HG03066 (cell line): Measurements from ENCODE around the gene ROPN1.
"Not testable (repeated sequence)": the region's sequence is repeated elsewhere in the genome, so short reads cannot be mapped to it uniquely, and the experiment has no call there.

Source experiments
- ATAC-seq: cut with Tn5 transposase; IDR thresholded peaks from one replicate; pipeline ENCODE4 v1.9.1; 2021; ENCODE audit warnings: low read depth; ENCODE audit not compliant: unreplicated experiment

Gene ROPN1

DNA sequence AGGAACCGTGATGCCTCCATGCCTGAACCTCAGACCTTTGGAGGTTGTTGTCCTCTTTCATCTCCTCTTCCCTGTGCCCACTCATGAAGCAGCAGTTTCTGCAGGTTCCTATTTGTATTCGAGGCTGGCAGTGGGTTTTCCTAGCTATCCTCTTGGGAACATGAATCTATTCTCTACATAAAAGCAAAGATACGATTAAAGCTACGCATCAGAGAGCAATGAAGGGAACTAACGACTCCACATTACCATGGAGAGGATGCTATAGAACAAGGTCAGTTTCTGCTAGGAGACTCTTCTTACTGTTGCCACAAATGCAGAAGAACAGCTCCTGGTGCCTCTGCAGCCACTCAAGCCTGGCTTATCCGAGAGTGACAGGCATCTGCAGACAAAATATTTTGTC, 9.4 kb upstream of the ROPN1 start:
- ATAC-seq: not testable (repeated sequence)

- no peak for ATAC-seq
Observed at GRCh38 chr3:123997543-123997942, 5.6 kb upstream of the ROPN1 start.

DNA sequence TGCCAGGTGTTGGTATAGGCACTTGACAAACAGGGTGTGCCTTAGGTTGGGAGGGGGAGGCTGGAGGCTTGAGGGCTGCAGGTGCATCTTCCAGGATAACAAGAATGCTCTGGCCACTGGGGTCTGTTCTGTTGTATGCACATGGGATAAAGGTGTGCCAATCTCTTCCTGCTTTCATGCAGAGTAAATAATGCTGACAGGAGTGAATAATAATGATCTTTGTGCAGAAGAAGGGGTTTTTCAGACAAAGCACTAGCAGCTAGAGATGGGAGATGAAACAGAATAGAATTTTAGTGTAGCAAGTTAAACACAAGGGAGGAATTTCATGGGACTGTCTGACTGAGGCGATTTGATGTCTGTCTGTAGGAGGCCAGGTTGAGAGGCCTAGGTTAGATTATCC, 1.9 kb upstream of the ROPN1 start:
- ATAC-seq: no peak

- no peak for ATAC-seq
Observed at GRCh38 chr3:123986427-123986826, 5.5 kb downstream of the ROPN1 start.

- ATAC-seq: no peak
Observed at GRCh38 chr3:123984957-123985356, 7.0 kb downstream of the ROPN1 start.

DNA sequence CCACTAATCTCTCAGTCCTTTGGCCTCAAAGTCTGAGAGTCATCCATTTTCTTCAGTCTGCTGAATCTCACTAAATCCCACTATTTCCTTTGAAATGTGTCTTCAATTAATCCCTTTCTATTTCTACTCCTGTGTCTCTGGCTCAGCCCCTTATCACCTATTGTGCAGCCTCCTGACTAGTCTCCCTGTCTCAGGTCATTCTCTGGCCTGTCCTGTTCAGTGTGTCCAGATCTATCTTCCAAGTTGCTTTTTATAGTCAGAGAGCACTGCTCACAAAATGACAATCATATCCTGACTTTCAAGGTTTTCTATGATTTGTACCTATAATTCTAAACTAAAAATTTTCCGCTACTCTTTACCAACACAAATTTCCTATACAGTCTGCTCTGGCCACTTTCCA, 7.6 kb downstream of the ROPN1 start:
- no peak for ATAC-seq

DNA sequence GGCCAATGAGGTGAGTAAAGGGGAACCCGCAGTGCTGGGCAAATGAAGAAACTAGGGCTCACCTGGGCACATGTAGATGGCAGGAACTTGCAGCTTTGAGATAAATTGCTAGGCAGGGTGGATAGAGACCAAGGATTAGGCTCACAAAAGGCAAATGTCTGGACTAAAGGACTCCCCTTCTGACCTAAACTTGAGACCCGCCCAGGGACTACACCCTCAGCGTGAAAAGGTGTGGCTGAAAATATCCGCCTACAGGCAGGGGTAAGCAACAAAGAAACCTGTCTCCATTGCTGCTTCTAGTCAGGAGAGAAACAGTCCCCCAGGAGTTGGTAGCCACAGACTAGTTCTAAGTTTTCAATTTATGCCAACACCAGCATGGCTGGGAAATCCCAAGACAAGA, 10.6 kb downstream of the ROPN1 start:
- ATAC-seq: not testable (repeated sequence)

DNA sequence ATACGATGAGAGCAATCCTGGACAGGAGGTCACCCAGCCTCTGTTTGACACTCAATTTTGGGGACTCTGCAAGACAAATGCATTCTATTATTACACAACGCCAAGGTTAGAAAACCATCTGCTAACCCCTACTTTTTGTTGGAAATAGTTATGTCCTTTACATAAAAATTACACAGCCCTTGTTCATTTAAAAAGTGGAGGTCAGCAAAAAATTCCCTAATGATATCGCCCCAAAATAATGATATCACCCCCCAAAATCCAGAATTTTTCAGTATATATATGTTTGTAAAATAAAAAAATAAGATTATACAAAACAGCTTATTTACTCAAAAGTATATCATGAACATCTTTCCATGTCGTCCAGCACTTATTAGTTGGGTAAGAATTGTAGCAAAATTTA, 11.4 kb downstream of the ROPN1 start:
- ATAC-seq: no peak

- ATAC-seq: not testable (repeated sequence)
Observed at GRCh38 chr3:123979525-123980501, 12.1 kb downstream of the ROPN1 start.

- ATAC-seq: not testable (repeated sequence)
Observed at GRCh38 chr3:123976904-123977303, 15.0 kb downstream of the ROPN1 start.

DNA sequence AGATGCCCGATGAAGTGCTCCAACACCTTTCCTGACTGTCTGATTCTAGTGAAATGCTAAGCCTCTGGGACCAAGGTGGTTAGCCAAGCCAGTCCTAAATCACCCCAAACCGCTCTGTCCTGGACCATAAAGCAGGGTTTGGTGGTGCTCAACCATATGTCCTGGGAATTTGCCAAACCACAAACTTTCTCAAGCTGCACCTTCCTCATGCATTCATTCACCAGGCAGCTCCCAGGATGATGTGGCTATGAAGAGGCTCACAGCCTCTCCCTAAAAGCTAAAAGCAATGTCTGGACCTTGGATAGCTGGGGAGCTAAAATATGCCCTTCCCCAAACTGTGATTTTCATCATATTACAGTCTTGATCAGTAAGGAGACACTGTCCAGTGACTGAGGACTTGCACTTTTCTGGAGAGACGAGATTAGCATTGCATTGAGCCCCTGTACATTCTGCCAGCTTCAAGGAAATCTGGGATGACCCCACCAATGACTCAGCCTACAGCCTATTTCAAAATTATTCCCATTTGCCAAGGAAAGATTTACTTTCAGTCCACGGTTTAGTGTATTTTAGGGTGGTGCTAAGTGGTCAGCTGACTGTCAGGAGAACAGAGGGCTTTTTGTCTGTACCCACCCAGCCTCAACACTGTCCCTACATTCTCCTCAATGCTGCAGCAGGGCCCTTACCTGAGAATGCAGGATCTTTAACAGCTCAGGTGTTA, 15.6 kb downstream of the ROPN1 start:
- ATAC-seq: not testable (repeated sequence)

DNA sequence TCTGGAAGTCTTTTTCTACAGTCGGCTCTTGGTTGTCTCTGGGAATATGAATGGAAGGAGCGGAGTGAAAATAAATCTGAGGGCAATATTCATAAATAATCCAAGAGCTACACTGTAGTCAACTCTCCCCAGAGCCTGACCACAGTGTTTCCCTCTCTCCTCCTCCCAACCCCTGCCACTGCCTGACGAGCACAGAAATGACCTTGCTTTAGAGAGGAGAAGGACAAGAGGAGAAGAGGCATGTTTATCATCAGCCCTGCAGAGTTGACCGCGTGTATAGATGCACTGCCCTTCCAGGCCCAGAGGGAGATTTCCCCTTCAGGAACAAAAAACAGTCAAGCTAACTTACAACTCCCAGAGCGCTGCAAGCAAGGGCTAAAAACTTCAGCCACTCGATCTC, 16.9 kb downstream of the ROPN1 start:
- not testable (repeated sequence) for ATAC-seq

DNA sequence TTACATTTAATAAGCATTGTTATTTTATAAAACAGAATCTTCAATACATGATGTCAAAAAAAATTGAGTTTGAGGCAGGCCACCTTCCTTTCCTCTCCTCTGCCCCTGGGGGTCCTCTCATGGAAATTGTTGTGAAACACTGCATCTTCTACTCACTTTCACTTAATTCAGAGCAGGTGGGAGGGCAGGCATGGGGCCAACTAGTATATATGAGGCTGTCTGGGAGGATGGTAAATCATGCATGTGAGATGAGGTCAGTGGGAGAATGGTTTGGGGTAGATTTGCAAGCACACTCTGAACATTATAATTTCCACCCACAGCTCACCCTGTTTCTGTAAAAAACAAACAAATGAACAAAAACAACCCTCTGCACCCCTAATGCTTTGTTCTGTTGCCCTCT, 20.5 kb downstream of the ROPN1 start:
- no peak for ATAC-seq

DNA sequence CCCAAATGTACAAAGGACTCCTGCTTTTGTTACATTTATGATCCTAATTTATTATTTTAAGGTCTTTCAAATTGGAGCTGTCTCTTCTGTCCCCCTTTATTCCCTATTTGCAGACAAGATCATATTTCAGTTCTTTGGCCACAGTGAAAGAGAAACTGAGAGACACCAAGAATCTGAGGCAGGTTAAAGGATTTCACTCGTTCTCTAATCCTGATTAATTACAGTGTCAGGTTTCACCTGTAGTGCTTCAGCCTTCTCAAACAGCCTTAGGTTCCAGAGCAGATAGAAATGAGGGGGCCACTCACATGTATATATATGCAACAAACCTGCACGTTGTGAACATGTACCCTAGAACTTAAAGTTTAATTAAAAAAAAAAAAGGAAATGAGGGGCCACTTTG, 24.7 kb downstream of the ROPN1 start:
- ATAC-seq: not testable (repeated sequence)

DNA sequence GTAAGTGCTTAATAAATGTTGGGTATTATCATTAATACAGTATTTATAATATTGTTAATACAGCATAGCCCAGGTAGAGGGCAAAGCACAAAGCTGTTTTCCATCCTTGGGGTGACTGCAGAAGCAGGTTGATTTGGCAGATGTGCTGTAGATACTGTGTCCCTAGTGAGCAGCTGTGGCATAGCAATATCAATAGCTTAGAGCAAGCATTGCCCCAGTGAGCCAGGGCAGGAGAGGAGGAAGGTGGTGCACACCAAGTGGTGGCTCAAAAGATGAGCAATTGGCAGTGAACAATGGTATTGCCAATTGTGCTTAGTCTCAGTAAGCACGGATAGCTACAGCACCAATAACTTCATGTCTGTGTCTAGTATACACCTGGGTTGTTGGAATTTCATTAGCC, 25.1 kb downstream of the ROPN1 start:
- ATAC-seq: not testable (repeated sequence)

DNA sequence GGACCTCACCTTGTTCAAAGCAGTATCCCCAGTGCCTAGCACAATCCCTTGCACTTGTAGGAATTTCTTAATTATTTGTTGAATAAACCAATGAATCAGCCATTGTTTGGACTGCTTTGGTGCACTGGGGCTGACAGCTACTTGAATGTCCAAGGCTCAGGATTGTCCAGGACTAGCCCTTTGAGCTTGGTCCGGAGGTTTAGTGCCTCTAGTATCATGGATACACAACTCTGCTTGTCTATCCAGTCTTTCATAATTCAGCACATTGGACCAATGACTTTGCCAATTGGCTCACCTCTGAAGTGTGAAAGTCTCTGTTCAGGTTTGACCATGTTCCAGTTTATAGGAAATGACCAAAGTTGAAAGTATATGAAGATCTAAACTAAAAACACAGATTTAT, 27.1 kb downstream of the ROPN1 start:
- ATAC-seq: not testable (repeated sequence)

GRCh38 chr3:123961508-123961856, 30.4 kb downstream of the ROPN1 start:
- no peak for ATAC-seq

- peak; percentile 87 for ATAC-seq
Observed at GRCh38 chr3:123960781-123961507, 31.0 kb downstream of the ROPN1 start, which contains the start of gene CCDC14. Gene CCDC14 (minus strand): TSS chr3:123961229. CDS start chr3:123961173, 56 bp downstream.

DNA sequence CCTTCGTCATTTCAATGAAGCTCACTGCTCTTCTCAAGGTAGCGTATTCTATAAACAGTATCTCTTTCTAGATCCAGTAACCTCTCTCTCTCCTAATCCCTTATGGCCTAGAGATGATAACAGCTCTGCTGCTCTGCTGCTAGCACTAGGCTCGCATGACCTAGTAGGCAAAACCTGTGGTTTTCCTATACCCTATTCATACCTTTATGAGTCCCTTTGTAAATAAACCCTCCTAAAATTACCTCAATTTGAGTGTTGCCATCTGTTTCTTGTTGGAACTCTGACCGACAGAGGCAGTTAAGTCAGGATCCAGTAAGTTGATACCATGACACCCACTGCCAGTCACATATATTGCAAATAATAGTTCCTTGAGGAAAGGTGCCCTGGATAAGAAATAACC, 38.2 kb downstream of the ROPN1 start:
- no peak for ATAC-seq

DNA sequence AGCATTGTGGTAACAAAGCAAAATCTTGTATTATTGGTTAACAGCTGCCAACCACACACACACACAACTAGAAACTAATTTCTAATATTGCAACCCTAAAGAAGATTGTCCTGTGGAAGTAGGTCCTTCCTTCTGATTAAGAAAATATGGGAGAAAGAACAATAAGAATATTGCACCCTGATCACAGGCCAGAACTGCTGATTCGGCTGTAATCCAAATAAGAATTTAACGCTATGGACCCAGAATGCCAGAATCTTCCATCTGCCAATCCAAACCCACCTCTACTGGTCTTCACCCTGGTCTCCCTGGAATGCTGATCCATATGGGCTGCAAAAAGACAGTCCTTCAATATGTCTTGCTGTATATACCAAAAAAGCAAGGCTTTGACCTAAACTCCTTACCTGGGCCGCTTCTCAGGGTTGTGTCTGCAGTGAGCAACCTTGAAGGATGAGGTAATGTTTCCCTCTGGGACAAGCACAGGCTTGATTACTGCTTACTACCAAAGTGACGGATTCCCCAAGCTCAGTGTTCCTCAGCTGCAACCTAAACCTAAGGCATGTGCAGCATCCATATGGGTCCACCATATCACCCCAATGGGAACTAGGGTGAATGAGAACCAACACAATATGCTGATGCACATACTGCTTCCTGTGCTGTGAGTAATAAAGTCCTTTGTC, 38.9 kb downstream of the ROPN1 start:
- no peak for ATAC-seq
